Measurements from ENCODE around the gene ALDOB.

Gene ALDOB

DNA sequence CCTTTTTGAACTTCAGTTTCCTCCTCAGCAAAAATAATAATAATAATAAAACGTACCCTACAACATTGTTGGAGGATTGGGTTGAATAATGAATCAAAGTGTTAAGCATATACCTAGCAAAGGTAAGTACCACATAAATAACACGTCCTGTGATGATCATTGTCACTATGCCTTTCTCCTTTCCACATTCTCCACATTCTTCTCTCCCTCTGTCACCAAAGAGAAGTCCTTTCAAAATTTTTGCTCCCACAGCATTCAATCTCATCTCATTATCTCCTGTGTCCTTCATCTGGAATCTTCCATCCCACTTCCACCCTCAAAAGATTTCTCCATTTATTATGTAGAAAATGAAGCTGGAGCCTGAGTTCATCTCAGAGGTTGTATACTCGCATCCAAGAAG, 7.2 kb upstream of the ALDOB start:
- no peak for TF ChIP-seq CEBPB (IDR thresholded peaks at IDR 0.05)
- no peak for TF ChIP-seq RAD21 (IDR thresholded peaks at IDR 0.05; ENCODE audit: low read depth)
- TF ChIP-seq EGR1 (IDR thresholded peaks at IDR 0.05) = no peak
- no peak for TF ChIP-seq NFIC (IDR thresholded peaks at IDR 0.05)
- TF ChIP-seq, protein P1, sequence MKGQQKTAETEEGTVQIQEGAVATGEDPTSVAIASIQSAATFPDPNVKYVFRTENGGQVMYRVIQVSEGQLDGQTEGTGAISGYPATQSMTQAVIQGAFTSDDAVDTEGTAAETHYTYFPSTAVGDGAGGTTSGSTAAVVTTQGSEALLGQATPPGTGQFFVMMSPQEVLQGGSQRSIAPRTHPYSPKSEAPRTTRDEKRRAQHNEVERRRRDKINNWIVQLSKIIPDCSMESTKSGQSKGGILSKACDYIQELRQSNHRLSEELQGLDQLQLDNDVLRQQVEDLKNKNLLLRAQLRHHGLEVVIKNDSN (IDR thresholded peaks at IDR 0.05) = no peak
- TF ChIP-seq ZBTB7A (IDR thresholded peaks at IDR 0.05; ENCODE audit: low read depth) = no peak
- TF ChIP-seq YY1 (IDR thresholded peaks at IDR 0.05; ENCODE audit: low read depth) = no peak
- TF ChIP-seq, protein P2, sequence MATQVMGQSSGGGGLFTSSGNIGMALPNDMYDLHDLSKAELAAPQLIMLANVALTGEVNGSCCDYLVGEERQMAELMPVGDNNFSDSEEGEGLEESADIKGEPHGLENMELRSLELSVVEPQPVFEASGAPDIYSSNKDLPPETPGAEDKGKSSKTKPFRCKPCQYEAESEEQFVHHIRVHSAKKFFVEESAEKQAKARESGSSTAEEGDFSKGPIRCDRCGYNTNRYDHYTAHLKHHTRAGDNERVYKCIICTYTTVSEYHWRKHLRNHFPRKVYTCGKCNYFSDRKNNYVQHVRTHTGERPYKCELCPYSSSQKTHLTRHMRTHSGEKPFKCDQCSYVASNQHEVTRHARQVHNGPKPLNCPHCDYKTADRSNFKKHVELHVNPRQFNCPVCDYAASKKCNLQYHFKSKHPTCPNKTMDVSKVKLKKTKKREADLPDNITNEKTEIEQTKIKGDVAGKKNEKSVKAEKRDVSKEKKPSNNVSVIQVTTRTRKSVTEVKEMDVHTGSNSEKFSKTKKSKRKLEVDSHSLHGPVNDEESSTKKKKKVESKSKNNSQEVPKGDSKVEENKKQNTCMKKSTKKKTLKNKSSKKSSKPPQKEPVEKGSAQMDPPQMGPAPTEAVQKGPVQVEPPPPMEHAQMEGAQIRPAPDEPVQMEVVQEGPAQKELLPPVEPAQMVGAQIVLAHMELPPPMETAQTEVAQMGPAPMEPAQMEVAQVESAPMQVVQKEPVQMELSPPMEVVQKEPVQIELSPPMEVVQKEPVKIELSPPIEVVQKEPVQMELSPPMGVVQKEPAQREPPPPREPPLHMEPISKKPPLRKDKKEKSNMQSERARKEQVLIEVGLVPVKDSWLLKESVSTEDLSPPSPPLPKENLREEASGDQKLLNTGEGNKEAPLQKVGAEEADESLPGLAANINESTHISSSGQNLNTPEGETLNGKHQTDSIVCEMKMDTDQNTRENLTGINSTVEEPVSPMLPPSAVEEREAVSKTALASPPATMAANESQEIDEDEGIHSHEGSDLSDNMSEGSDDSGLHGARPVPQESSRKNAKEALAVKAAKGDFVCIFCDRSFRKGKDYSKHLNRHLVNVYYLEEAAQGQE (IDR thresholded peaks at IDR 0.05; ENCODE audit: low read depth) = no peak
- TF ChIP-seq TCF12 (IDR thresholded peaks at IDR 0.05; ENCODE audit: low read depth) = no peak
- TF ChIP-seq TAF1 (IDR thresholded peaks at IDR 0.05; ENCODE audit: low read depth) = no peak
- TF ChIP-seq TEAD4 (IDR thresholded peaks at IDR 0.05) = no peak
- no peak for TF ChIP-seq EP300 (IDR thresholded peaks at IDR 0.05; ENCODE audit: borderline replicate concordance)
- TF ChIP-seq, protein P3, sequence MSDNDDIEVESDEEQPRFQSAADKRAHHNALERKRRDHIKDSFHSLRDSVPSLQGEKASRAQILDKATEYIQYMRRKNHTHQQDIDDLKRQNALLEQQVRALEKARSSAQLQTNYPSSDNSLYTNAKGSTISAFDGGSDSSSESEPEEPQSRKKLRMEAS (IDR thresholded peaks at IDR 0.05) = no peak
- TF ChIP-seq CREB1 (IDR thresholded peaks at IDR 0.05; ENCODE audit: low read depth) = no peak

DNA sequence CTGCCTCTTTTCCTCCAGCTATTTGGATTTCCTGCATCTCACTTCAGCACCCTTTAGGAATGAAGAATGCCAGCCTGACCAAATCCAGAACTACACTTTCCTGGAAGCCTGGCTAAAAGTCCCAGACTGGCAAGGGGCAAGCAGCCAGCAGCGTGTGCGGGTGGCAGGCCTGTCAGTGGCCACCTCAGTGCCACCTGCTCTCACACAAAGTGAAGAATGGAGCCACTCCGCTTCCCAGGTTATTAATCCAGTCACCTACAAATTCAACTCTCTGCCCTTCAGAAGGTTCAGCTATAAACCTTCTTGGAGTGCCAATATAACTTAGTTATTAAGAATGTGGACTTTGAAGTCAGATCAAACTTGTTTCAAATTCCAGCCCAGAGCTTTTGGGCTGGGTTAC, 6.7 kb upstream of the ALDOB start:
- TF ChIP-seq TCF12 (IDR thresholded peaks at IDR 0.05; ENCODE audit: low read depth) = no peak
- no peak for TF ChIP-seq RAD21 (IDR thresholded peaks at IDR 0.05; ENCODE audit: low read depth)
- TF ChIP-seq, protein P3 (IDR thresholded peaks at IDR 0.05) = no peak
- no peak for TF ChIP-seq TAF1 (IDR thresholded peaks at IDR 0.05; ENCODE audit: low read depth)
- no peak for TF ChIP-seq NFIC (IDR thresholded peaks at IDR 0.05)
- TF ChIP-seq YY1 (IDR thresholded peaks at IDR 0.05; ENCODE audit: low read depth) = no peak
- no peak for TF ChIP-seq EP300 (IDR thresholded peaks at IDR 0.05; ENCODE audit: borderline replicate concordance)
- TF ChIP-seq FOXM1 (IDR thresholded peaks at IDR 0.05; ENCODE audit: borderline replicate concordance, low read depth) = no peak
- TF ChIP-seq, protein P2 (IDR thresholded peaks at IDR 0.05; ENCODE audit: low read depth) = no peak
- TF ChIP-seq ZBTB7A (IDR thresholded peaks at IDR 0.05; ENCODE audit: low read depth) = no peak
- TF ChIP-seq CREB1 (IDR thresholded peaks at IDR 0.05; ENCODE audit: low read depth) = no peak
- no peak for TF ChIP-seq CEBPB (IDR thresholded peaks at IDR 0.05)

DNA sequence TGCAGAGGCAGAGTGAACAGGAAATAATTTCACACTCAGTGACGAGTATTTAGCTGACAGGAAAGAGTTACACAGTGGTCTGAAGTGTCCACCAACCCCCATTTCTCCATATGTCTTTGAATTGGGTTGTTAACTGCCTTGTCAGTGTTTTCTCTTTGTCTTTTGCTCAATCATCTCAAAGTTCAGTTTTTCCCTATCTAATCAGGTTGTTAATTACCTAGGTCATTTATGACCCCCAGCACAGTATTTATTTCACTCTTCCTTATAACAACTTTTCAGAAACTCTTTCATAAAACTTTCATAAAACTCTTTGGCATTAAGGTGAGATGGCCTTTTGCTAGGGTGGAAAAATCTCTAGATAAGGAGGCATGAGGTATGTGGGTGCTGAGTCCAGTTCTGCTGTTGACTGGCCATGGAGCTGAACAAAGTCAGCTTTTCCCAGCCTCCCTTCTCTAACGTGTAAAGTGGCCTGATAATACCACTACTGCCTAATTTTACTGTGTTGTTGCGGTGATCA, 5.2 kb upstream of the ALDOB start:
- TF ChIP-seq EP300 (IDR thresholded peaks at IDR 0.05; ENCODE audit: borderline replicate concordance) (no peak), TCF12 (IDR thresholded peaks at IDR 0.05; ENCODE audit: low read depth) (no peak), NFIC (IDR thresholded peaks at IDR 0.05) (no peak), TEAD4 (IDR thresholded peaks at IDR 0.05) (no peak), ZBTB7A (IDR thresholded peaks at IDR 0.05; ENCODE audit: low read depth) (no peak), TAF1 (IDR thresholded peaks at IDR 0.05; ENCODE audit: low read depth) (no peak), RAD21 (IDR thresholded peaks at IDR 0.05; ENCODE audit: low read depth) (no peak), CREB1 (IDR thresholded peaks at IDR 0.05; ENCODE audit: low read depth) (no peak), YY1 (IDR thresholded peaks at IDR 0.05; ENCODE audit: low read depth) (no peak), CEBPB (IDR thresholded peaks at IDR 0.05) (no peak), FOXM1 (IDR thresholded peaks at IDR 0.05; ENCODE audit: borderline replicate concordance, low read depth) (no peak), EGR1 (IDR thresholded peaks at IDR 0.05) (no peak)
- TF ChIP-seq, protein P2 (IDR thresholded peaks at IDR 0.05; ENCODE audit: low read depth) = no peak
- TF ChIP-seq, protein P3 (IDR thresholded peaks at IDR 0.05) = no peak
- TF ChIP-seq, protein P1 (IDR thresholded peaks at IDR 0.05) = no peak

DNA sequence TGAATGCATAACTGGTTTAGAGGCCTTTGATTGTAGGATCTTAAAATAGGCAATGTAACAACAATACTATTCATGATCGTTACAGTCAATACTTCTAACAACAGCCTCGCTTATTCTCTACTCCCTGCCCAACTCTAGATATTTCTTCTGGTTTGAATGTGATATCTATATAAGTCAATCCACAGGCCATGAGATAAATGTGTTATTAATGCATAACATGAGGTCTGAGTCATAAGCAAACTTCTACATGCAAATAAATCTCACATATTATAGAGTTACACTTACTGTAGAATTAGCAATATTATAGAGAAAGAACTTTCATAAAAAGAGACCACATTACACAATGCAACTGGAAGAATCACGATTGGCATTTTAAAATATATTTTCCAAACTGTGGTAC, 2.9 kb upstream of the ALDOB start:
- TF ChIP-seq, protein P3 (IDR thresholded peaks at IDR 0.05) = no peak
- no peak for TF ChIP-seq TAF1 (IDR thresholded peaks at IDR 0.05; ENCODE audit: low read depth)
- no peak for TF ChIP-seq TEAD4 (IDR thresholded peaks at IDR 0.05)

Data from Ishikawa (cell line).